ENCODE results near the gene EXOC2.

DNA sequence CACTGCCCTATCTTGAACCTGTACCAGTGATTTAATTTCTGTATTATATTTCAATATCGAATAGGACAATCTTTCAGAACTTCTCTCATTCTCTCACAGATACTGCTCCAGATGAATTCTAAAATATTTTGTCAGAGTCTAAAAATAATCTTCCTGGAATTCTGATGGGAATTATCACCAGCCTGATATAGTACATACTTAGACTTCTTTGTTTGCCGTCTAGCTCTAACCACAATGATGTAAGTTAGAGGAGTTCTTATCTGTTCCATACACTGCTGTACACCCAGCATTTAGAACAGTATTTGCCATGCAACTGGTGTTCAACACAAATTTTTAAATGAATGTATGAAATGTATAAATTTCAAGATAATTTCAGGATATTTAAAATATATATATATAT is 34.7 kb downstream of the EXOC2 start:
- TF ChIP-seq, protein P1, sequence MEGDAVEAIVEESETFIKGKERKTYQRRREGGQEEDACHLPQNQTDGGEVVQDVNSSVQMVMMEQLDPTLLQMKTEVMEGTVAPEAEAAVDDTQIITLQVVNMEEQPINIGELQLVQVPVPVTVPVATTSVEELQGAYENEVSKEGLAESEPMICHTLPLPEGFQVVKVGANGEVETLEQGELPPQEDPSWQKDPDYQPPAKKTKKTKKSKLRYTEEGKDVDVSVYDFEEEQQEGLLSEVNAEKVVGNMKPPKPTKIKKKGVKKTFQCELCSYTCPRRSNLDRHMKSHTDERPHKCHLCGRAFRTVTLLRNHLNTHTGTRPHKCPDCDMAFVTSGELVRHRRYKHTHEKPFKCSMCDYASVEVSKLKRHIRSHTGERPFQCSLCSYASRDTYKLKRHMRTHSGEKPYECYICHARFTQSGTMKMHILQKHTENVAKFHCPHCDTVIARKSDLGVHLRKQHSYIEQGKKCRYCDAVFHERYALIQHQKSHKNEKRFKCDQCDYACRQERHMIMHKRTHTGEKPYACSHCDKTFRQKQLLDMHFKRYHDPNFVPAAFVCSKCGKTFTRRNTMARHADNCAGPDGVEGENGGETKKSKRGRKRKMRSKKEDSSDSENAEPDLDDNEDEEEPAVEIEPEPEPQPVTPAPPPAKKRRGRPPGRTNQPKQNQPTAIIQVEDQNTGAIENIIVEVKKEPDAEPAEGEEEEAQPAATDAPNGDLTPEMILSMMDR (IDR thresholded peaks at IDR 0.05; ENCODE audit: extremely low read depth in 1 of 2, insufficient read depth in 1 of 2, low read depth in 1 of 2, low read length in 2 of 2) = no peak
- TF ChIP-seq POLR2A (IDR thresholded peaks at IDR 0.05; ENCODE audit: low read depth, low read length) (no peak), POLR2AphosphoS5 (IDR thresholded peaks at IDR 0.05; ENCODE audit: insufficient read depth, low read depth, low read length) (no peak), JUN (IDR thresholded peaks at IDR 0.05; ENCODE audit: borderline replicate concordance, insufficient read depth, insufficient read length, low read depth) (no peak), EZH2 (IDR thresholded peaks at IDR 0.05; ENCODE audit: borderline replicate concordance, low read depth, low read length, severe bottlenecking) (no peak), GATA2 (IDR thresholded peaks at IDR 0.05; ENCODE audit: insufficient read depth, insufficient read length, low read depth, low read length) (no peak), MYC (IDR thresholded peaks at IDR 0.05; ENCODE audit: low read depth, low read length) (no peak)
- TF ChIP-seq, protein P2, sequence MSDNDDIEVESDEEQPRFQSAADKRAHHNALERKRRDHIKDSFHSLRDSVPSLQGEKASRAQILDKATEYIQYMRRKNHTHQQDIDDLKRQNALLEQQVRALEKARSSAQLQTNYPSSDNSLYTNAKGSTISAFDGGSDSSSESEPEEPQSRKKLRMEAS (IDR thresholded peaks at IDR 0.05; ENCODE audit: insufficient read depth, insufficient read length) = no peak
